Endothelial cell (in vitro differentiated cells): ENCODE measurements around the gene LRRC3C. TPM values are rescaled to one million over a fixed set of nuclear protein-coding genes. Genes with fewer than 3 reads are reported as not detected.

Experiments used
- DNase-seq: peaks from one replicate; pipeline ENCODE4 v3.0.0; 2021; ENCODE audit warnings: low spot score
- H3K27ac Mint-ChIP-seq: one replicate; pipeline ENCODE4 v1.8.0; 2021; ENCODE audit warnings: mixed read lengths, inconsistent platforms; ENCODE audit not compliant: unreplicated experiment
- H3K27me3 Mint-ChIP-seq: one replicate; pipeline ENCODE4 v1.8.0; 2021; ENCODE audit warnings: mild to moderate bottlenecking, moderate library complexity, mixed read lengths, inconsistent platforms; ENCODE audit not compliant: unreplicated experiment
- H3K36me3 Mint-ChIP-seq: one replicate; pipeline ENCODE4 v1.8.0; 2021; ENCODE audit warnings: mild to moderate bottlenecking, low read depth, mixed read lengths, inconsistent platforms; ENCODE audit not compliant: unreplicated experiment
- H3K4me1 Mint-ChIP-seq: one replicate; pipeline ENCODE4 v1.8.0; 2021; ENCODE audit warnings: mild to moderate bottlenecking, mixed read lengths, inconsistent platforms; ENCODE audit not compliant: unreplicated experiment
- H3K4me3 Mint-ChIP-seq: one replicate; pipeline ENCODE4 v1.8.0; 2021; ENCODE audit warnings: mild to moderate bottlenecking, mixed read lengths, inconsistent platforms; ENCODE audit not compliant: unreplicated experiment
- H3K9me3 Mint-ChIP-seq: one replicate; pipeline ENCODE4 v1.8.0; 2021; ENCODE audit warnings: mixed read lengths, inconsistent platforms; ENCODE audit not compliant: unreplicated experiment
- CTCF ChIP-seq: fragments of 200-600 bp; sonication (generic); IDR thresholded peaks from one replicate; pipeline ENCODE4 v1.5.0; 2021; ENCODE audit warnings: antibody characterized with exemption; ENCODE audit not compliant: unreplicated experiment
- total RNA-seq: library from RNA; stranded (reverse); fragmentation: NEBNext Ultra II Directional; extraction: Animal tissue kit (Norgen Biotek cat#: 25700); gene quantifications from one replicate; pipeline ENCODE4 v1.2.1, GENCODE V29; 2021; ENCODE audit not compliant: unreplicated experiment

LRRC3C gene
- total RNA-seq, 1 donor from 2014 or later: not detected

- no peak for DNase-seq
- Mint-ChIP-seq H3K4me3 (no peak overlapping the region), H3K27ac (no peak overlapping the region), H3K4me1 (peaks cover 37% of the 10 kb centered on the region), H3K36me3 (peaks cover 16% of the 10 kb centered on the region), H3K27me3 (peaks cover 6% of the 10 kb centered on the region), H3K9me3 (no peaks in the 10 kb centered on the region)
- TF ChIP-seq CTCF: no peak
Measured at GRCh38 chr17:39923836-39924690, 3.5 kb upstream of the LRRC3C start.

- Mint-ChIP-seq H3K4me1 (peaks cover 39% of the 10 kb centered on the region), H3K9me3 (no peaks in the 10 kb centered on the region), H3K36me3 (peaks cover 16% of the 10 kb centered on the region), H3K4me3 (no peak overlapping the region), H3K27me3 (peaks cover 3% of the 10 kb centered on the region), H3K27ac (no peak overlapping the region)
- TF ChIP-seq CTCF: no peak
- DNase-seq: no peak
Measured at GRCh38 chr17:39924691-39925055, 2.9 kb upstream of the LRRC3C start.

GRCh38 chr17:39925282-39926134 is 2.0 kb upstream of the LRRC3C start:
- Mint-ChIP-seq H3K4me3 (peak overlapping the region; percentile 94), H3K4me1 (peaks cover 39% of the 10 kb centered on the region), H3K27ac (no peak overlapping the region), H3K9me3 (no peaks in the 10 kb centered on the region), H3K36me3 (peaks cover 16% of the 10 kb centered on the region), H3K27me3 (peaks cover 3% of the 10 kb centered on the region)
- no peak for TF ChIP-seq CTCF
- no peak for DNase-seq

GRCh38 chr17:39926135-39926587 is 1.4 kb upstream of the LRRC3C start:
- H3K4me3 Mint-ChIP-seq: peak overlapping the region; percentile 94
- H3K4me1 Mint-ChIP-seq: peaks cover 39% of the 10 kb centered on the region
- peaks cover 16% of the 10 kb centered on the region for H3K36me3 Mint-ChIP-seq
- peaks cover 3% of the 10 kb centered on the region for H3K27me3 Mint-ChIP-seq
- TF ChIP-seq CTCF: no peak
- DNase-seq: no peak
- H3K9me3 Mint-ChIP-seq: no peaks in the 10 kb centered on the region
- H3K27ac Mint-ChIP-seq: peak overlapping the region; percentile 19
